Measurements from ENCODE around the gene CDH18.

Gene CDH18

DNA sequence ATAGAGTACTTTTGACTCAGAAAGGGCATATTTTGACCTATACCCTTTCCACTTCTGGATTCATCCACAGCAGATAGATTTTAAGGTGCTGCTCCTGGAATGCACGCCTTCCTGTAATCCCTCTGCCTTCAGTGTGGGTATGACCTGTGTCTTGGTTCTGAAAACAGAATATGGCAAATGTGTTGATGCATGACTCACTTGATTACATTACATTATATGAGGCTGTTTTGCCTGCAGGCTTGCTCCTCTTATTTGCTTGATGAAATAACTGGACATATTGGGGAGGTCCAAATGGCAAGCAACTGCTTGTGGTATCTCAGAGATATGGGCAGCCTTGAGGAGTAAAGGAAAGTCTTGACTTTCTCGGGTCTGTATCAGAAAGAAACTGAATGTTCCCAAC, 468.6 kb downstream of the CDH18 start:
- TF ChIP-seq, protein P1, sequence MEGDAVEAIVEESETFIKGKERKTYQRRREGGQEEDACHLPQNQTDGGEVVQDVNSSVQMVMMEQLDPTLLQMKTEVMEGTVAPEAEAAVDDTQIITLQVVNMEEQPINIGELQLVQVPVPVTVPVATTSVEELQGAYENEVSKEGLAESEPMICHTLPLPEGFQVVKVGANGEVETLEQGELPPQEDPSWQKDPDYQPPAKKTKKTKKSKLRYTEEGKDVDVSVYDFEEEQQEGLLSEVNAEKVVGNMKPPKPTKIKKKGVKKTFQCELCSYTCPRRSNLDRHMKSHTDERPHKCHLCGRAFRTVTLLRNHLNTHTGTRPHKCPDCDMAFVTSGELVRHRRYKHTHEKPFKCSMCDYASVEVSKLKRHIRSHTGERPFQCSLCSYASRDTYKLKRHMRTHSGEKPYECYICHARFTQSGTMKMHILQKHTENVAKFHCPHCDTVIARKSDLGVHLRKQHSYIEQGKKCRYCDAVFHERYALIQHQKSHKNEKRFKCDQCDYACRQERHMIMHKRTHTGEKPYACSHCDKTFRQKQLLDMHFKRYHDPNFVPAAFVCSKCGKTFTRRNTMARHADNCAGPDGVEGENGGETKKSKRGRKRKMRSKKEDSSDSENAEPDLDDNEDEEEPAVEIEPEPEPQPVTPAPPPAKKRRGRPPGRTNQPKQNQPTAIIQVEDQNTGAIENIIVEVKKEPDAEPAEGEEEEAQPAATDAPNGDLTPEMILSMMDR (IDR thresholded peaks at IDR 0.05), result no peak

DNA sequence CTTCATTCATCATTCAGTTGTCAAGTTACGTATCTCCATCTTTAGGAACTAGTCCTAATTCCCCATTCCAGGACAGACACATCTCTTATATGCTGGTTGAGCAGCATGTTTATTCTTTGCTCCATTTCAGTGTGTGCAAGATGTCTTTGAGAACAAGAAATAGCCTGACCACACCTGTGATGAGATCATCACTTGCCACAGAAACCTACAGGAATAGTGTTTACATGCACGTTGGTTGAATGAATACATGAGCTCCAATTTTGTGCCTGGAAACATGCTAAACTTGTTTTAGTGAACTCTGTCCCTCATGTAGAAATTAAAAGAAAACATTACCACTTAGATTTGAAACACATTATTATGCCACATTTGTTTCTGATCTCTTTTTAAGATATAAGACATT, 489.1 kb downstream of the CDH18 start:
- TF ChIP-seq, protein P1 (IDR thresholded peaks at IDR 0.05), result no peak

DNA sequence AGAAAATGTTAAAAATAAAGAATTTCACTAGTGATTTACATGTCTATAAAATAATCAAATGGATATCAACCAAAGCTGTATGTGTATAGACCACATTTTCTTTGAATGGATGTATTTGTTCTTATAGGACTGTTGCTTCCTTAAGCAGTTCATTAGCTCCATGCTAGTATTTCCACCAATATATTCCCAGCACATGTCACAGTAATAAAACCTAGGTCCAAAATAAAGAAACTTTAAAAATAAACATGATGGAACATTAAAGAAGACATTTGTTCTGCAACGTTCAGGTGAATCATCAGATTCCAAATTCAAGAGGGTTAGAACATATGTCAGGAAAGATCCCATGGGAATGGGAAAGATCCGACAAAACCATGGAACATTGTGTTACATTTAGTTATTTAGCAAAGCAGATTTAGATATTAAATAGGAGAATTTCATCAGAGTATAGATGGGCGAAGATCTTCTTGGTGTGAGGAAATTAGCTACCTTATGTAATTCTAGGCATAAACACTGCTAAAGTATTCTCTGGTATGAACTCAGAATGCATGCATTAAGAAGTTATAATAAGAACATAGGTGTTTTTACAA, 490.7 kb downstream of the CDH18 start:
- TF ChIP-seq, protein P1 (IDR thresholded peaks at IDR 0.05), result no peak

DNA sequence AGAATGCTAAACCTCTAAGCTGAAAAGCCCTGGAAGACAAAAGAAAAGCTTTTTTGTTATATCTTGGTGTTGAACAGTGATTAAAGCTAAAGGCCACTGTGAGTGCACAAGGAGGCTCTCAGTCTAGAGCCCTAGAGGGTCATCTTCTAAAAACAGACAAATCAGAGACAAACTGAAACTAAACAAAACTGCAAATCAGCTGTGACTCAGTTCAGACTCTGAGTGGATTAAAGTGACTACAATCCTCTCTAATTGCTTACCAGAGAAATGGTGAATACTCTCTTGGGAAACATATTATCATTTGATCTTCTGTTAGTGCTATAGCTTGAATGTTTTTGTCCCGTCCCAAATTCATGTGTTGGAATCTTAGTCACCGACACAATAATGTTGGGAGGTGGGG, 491.9 kb downstream of the CDH18 start:
- TF ChIP-seq, protein P1 (IDR thresholded peaks at IDR 0.05), result no peak

DNA sequence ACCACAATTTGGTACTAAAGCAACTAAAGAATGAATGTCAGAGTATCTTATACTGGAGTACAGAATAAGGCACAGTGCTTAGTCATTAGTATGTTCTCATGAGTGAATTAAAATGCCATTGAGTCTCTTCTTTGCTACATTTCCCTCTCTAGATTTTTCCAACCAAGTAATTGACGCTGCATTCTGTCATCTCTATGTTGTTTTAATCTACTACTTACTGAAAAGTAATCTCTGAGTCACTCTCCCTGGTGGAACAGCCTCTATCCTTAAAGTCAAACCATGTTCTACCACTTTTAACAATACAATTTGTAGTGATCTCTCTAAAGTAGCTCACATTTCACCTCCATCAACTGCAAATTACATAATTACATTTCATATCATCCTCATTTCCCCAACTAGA, 495.1 kb downstream of the CDH18 start:
- TF ChIP-seq, protein P1 (IDR thresholded peaks at IDR 0.05), result no peak

DNA sequence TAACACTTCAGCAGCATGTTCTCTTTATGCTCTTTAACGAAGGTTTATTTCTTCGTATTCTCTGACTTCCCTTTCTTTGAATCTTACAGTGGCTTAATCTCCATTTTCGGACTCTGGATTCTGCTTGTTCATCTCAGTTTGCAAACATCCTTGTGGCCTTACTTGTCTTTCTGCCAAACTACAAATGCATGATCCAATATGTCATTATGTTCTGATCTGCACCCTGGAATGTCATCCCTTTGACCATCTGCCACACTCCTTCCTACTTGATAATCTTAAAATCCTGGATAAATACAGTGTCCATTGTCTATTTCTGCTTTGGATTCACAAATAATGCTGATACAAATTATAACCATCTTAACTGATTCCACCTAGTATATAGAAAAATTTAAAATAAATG, 499.2 kb downstream of the CDH18 start:
- TF ChIP-seq, protein P1 (IDR thresholded peaks at IDR 0.05), result no peak

DNA sequence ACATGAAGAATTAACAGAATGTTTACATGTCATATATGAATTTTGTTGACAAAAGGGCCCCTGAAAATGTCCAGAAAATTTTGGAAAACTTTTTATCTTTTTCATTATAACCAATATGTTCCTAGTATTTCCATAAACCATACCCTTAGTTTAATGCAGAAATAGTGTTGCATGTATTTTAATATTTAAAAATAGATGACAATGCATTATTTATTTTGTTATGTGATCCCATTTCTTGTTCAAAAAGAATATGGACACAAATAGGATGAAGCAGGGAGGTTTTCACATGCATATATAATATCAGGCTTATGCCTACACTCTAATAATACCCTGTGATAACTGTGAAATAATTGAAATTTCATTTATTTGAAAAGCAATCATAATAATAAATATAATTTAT, 500.5 kb downstream of the CDH18 start:
- TF ChIP-seq, protein P1 (IDR thresholded peaks at IDR 0.05), result no peak

DNA sequence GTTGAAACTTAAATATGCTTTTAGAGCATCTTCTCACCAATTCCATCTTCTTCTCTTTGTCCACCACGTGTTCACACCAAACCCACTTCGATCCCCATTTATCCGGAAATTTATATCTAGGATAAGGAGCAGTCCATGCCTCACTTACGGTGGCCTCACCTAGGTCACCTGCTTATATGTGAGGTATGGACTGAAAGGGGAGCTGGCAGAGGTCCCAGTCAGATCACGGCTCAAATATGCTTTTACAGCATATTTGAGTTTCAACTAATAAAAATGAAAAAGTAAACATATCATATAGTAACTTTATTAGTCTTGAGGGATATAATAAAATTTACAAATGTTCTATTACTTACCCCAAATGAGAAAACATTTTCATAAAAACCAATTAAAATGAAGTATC, 508.4 kb downstream of the CDH18 start:
- TF ChIP-seq, protein P1 (IDR thresholded peaks at IDR 0.05), result no peak

Data from LNCAP (cell line).